ENCODE measurements around the gene TENM4.
A peak's percentile ranks its signal among the peaks of the same experiment; 100 is the strongest.
"Not testable (repeated sequence)": the region's sequence is repeated elsewhere in the genome, so short reads cannot be mapped to it uniquely, and the experiment has no call there.

Gene TENM4

DNA sequence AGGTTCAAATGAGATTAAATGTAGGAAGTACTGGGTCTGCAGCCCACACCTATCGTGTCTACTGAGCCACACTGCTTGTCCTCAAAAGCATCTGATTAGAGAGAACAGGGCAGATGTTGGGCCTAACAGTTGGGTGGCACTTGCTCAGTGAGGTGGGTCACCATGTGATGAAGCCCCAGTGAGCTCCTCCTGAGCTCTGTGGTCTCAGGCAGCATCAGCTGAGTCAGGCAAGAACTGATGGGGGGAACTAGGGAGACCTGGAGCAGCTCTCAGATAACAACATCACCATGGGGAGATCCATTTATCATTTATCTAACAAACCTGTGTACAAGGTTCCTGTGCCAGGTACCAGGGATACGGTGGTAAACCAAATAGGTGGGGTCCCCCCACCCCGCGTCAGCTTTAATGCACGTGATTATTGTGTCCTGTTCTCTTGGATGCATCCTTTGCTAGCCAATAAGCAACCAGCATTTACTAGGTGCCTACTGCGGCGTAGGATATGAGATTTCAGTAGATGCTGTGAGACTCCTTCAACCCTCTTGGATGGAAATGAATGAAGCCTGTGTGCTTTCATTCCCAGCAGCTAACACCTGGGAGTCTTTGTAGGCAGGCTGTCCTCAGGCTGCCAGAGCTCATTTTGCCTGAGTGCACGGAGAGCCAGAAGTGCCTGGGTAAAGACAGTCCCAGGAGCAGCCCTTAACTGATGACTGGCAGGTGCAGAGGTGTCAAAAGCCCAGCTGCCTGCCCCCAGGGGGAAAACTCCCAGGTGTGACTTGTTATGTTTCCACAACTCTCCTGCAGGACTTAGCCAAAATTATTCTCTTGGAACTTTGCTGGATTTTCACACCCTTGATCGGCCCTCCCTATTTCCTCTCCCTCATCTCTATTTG, 792.6 kb downstream of the TENM4 start:
- DNase-seq = no peak
- in situ Hi-C loops (cut with HindIII; ENCODE audit: low pct_ligation_motif_present, low pct_unique_long_range_greater_than_20kb, low sequenced_read_pairs) = no loop called here

DNA sequence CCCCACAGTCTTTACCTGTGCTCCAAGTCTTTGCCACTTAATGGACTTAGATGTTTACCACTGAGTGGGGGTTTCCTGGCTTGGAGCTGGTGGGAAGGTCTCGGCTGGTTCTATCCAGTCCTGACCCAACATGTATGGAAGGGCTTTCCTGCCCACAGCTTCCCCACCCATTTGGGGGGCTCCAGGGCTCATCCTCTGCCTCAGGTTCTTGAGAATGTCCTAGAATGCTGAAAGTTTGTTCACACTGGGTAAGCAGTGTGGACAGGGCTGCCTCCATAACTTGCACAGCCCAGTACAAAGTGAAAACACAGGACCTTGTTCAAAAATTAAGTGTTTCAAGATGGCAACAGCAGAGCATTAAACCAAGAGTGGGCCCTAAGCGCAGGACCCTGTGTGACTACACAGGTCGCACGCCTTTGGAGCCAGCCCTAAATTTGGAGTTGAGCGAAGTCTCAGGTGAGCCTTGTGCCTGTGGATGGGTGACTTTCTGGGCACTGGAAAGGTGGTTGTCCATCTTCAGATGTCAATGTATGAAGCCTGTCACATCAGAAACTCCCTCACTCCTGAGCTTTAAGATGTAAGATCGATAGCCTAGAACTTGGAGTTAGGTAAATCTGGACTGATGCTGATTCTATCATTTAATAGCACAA, 793.4 kb downstream of the TENM4 start:
- in situ Hi-C loops (cut with HindIII; ENCODE audit: low pct_ligation_motif_present, low pct_unique_long_range_greater_than_20kb, low sequenced_read_pairs) = no loop called here
- no peak for DNase-seq

DNA sequence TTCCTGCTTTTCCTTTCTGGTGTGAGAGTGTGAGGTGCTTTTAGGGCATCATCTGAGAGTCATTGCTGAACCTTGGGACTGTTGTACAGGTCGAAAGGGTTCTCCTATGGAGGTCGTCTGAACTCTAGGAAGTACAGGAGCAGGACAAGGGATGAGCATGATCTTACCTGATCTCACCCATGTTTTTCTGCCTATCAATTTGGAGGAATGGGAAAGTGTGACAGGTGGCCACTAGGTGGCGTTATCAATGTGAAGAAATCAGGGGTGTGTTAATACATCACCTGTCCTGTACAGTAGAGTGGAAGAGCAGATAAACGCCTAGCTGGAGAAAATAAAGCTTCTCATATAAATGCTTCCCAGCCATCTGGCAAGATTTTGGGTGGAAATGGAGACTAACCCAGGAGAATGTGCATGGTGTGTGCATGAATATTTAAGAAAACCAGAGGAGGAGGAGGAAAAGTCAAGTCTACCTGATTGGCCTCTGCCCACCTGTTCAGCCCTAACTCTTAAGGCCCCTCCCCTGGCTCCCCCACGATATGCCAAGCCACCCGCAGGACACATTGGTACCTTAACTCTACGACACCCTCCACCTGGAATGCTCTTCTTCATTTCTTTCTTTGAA, 794.2 kb downstream of the TENM4 start:
- DNase-seq = peak; percentile 53
- in situ Hi-C loops (cut with HindIII; ENCODE audit: low pct_ligation_motif_present, low pct_unique_long_range_greater_than_20kb, low sequenced_read_pairs) = no loop called here

DNA sequence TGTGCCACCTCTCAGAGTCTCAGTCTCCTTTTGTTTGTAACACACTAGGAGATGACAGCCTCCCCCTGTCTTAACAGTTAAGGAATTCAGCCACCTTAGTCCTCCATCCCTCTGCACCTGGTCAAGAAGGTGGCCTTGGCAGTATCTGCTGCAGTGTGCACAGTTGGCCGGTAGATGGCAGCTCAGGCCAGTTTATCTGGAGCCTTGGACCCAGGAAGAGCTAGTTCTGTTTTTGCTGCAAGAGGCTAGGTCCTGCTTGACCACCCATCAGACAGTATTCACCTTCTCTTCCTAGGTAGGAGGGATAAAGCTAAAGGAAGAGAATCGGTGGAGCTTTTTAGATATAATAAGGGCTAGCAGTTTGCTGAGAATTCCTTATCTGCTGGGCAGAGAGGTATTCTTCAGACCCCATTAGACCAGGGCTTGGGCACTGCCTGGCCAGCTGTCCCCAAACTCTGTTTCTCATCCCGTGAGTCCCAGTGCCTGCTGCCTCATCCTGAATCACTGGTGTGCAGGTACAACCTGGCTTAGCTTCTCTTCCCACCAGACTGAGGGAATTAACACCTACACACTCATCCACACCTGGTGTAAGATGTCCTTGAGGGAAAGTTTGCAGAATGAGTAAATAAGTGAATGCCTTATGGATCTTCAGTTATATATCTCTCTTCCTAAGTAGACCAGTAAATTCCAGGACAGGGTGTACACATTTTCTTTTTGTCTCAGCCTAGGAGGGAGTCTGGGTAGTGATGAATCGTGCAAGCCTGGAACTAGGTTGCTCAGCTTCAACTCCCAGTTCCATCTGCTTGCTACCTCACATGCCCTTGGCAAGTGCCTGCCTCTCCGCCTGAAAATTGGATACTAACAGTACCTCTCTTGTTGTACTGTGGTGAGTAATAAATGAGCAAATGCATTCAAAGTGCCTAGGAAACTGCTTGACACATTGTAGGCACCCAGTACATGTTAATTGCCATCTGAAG, 795.3 kb downstream of the TENM4 start:
- peak; percentile 75 for DNase-seq
- in situ Hi-C loops (cut with HindIII; ENCODE audit: low pct_ligation_motif_present, low pct_unique_long_range_greater_than_20kb, low sequenced_read_pairs) = no loop called here

DNA sequence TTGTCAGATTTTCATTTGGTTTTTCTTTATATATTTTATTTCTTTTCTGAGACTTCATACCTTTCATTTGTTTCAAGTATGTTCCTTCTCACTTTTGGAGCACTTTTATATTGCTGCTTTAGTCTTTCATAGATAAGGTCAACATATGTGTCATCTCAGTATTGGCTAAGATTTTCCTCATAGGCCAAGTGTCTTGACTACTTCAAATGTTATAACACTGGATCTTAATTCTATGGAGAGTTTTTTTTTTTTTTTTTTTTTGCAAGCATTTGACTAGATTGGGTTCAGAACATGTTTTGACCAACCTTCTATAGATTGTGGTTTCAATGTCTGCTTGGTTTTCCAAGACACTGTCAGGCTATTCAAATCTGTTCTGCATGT, 797.2 kb downstream of the TENM4 start:
- in situ Hi-C loops (cut with HindIII; ENCODE audit: low pct_ligation_motif_present, low pct_unique_long_range_greater_than_20kb, low sequenced_read_pairs) = no loop called here
- DNase-seq = no peak

DNA sequence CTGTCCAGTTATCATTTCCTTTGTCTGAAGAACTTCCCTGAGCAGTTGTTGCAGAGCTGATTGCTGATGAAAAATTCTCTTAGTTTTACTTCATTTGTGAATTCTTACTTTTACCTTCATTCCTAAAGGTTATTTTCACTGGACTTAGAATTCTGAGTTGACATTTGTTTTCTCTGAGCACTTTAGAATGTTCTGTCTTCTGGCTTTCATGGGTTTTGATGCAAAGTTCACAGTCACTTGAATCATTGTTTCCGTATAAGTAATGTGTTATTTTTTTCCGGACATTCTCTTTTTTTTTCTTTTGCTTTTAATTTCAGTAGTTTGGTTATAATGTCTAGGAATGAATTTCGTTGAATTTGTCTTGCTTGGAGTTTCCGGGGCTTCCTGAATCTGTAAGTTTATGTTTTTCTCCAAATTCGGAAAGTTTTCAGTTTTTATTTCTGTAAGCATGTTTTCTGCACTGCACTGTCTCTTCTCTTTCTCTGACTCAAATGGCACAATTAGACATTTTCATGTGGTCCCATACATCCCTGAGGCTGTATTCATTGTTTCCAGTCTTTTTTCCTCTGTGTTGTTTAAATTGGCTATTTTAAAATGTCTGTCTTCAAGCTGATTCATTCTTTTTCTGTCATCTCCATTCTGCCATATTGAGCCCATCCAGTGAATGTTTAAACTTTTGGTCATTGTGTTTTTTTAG, 797.7 kb downstream of the TENM4 start:
- no peak for DNase-seq
- in situ Hi-C loops (cut with HindIII; ENCODE audit: low pct_ligation_motif_present, low pct_unique_long_range_greater_than_20kb, low sequenced_read_pairs) = no loop called here

DNA sequence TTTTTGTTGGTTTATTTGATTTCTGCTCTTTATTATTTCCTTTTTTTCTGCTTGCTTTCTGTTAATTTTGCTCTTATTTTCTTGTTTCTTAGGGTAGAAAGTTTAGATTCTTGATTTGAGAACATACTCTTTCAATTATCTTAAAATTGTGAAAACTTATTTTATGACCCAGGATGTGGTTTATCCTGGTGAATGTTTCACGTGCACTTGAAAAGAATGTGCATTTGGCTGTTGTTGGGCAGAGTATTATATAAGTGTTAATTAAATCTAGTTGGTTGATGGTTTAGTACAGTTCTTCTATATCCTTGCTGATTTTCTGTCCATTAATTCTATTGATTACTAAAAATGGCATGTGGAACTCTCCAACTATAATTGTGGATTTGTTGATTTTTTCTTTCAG, 799.3 kb downstream of the TENM4 start:
- in situ Hi-C loops (cut with HindIII; ENCODE audit: low pct_ligation_motif_present, low pct_unique_long_range_greater_than_20kb, low sequenced_read_pairs) = no loop called here
- no peak for DNase-seq

DNA sequence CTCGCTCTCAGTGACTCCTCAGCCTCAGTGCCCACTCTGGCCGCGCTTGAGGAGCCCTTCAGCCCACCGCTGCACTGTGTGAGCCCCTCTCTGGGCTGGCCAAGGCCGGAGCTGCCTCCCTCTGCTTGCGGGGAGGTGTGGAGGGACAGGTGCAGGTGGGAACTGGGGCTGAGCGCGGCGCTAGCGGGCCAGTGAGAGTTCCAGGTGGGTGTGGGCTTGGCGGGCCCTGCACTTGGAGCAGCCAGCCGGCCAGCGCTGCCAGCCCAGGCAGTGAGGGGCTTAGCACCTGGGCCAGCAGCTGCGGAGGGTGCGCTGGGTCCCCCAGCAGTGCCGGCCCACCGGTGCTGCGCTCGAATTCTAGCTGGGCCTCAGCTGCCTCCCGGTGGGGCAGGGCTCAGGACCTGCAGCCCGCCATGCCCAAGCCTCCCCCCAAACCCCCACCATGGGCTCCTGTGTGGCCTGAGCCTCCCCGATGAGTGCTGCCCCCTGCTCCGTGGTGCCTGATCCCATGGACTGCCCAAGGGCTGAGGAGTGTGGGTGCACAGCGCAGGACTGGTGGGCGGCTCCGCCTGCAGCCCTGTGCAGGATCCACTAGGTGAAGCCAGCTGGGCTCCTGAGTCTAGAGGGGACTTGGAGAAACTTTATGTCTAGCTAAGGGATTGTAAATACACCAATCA, 802.0 kb downstream of the TENM4 start:
- DNase-seq = no peak
- in situ Hi-C loops (cut with HindIII; ENCODE audit: low pct_ligation_motif_present, low pct_unique_long_range_greater_than_20kb, low sequenced_read_pairs) = no loop called here

DNA sequence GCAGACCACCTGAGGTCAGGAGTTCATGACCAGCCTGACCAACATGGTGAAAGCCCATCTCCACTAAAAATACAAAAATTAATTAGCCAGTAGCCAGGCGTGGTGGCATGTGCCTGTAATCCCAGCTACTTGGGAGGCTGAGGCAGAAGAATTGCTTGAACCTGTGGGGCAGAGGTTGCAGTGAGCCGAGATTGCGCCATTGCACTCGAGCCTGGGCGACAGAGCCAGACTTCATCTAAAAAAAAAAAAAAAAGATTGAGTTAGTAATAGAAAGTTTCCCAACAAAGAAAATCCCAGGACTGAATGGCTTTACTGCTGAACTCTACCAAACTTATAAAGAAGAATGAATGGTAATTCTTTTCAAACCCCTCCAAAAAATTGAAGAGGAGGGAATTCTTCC, 803.3 kb downstream of the TENM4 start:
- in situ Hi-C loops (cut with HindIII; ENCODE audit: low pct_ligation_motif_present, low pct_unique_long_range_greater_than_20kb, low sequenced_read_pairs); DNase-seq: not testable (repeated sequence)

DNA sequence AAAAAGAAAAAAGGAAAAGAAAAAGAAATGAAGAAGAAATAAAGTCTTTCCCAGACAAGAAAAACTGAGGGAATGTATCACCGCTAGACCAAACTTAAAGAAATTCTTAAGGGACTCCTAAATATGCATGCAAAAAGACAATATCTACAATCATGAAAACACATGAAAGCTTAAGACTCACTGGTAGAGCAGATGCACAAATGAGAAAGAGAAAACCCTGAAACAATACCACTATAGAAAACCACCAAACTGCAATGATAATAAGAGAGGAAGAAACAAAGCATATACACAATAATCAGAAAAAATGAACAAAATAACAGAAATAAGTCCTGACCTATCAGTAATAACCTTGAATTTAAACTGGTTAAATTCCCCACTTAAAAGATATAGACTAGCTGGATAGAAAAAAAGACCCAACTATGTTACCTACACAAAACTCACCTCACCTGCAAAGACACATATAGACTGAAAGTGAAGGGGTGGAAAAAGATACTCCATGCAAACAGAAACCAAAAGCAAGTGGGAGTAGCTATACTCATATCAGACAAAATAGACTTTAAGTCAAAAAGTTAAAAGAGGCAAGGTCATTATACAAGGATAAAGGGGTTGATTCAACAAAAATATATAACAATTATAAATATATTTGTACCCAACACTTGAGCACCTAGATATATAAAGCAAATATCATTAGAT, 804.9 kb downstream of the TENM4 start:
- in situ Hi-C loops (cut with HindIII; ENCODE audit: low pct_ligation_motif_present, low pct_unique_long_range_greater_than_20kb, low sequenced_read_pairs) = no loop called here

DNA sequence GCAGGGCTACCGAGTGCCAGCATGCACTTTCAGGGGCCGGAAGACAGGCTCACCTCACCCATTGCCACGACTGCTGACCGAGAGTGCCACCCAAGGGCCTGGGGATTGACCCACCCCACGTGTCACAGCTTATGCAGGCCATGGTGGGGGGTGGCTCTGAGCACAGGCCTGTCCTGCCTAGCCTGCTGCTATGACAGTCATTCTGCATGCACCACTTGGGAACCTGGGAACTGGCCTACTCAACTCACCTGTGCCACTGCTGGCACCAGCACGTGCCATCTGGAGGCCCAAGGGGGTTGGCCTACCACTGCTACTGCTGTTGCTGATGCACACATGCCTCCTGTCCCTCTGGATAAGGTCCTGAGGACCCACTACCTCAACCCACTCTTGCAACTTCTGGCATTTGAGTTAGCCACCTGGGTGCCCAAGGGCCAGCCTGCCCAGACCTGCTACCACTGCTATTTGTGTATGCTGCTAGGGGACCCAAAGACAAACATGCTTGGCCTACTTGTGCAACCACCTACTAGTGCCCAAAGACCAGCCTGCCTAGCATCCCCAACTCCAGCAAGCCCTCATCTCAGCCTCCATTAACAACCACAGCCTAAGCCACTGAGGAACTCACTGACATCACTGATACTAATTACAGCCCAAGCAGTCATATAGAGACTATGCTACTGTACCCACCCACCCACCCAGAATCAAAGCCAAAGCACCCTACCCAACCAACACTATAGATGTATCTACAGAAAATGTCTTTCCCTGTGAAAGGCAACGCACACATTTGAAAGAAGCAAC, 807.1 kb downstream of the TENM4 start:
- DNase-seq = no peak
- in situ Hi-C loops (cut with HindIII; ENCODE audit: low pct_ligation_motif_present, low pct_unique_long_range_greater_than_20kb, low sequenced_read_pairs) = no loop called here

More for the DNA sequence above, 804.9 kb downstream of the TENM4 start:
- no peak for DNase-seq

DNA sequence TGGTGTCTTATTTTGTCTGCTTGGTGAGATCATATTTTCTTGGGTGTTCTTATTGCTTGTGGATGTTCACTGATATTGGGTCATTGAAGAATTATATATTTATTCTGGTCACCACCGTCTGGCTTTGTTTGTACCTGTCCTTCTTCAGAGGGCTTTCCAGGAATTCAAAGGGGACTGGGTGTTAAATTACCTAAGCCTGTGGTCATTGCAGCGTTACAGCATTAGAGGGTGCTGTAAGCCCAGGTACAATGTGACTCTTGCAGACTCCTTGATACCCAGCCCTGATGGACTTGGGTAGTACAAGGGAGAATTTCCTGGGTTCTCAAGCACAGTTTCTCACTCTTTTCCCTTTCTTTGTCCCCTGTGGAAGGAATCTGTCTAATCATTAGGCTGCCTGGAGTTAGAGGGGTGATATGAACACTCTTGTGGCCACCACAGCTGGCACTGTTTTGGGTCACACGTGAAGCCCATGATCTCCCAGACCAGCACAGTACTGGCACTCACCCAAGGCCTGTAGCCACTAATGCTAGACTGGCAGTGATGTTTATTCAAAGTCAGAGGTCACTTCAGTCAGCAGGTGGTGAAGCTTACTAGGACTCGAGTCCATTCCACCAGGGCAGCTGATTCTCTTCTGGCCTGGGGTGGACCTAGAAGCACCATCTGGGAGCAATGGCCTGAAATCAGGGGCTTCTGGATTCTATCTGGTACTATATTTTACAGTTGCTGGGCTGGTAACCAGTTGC, 810.1 kb downstream of the TENM4 start:
- no peak for DNase-seq
- in situ Hi-C loops (cut with HindIII; ENCODE audit: low pct_ligation_motif_present, low pct_unique_long_range_greater_than_20kb, low sequenced_read_pairs) = no loop called here

DNA sequence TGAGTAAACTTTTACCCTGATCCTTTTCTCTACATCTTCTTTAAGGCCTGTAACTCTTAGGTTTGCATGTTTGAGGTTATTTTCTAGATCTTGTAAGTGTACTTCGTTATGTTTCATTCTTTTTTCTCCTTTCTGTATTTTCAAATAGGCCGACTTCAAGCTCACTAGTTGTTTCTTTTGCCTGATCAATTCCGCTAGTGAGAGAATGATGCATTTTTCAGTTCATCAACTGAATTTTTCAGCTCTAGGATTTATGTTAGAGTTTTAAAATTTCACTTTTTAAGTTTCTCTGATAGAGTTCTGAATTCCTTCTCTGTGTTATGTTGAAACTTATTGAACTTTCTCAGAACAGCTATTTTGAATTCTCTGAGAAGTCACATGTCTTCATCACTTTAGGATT, 810.7 kb downstream of the TENM4 start:
- no peak for DNase-seq
- in situ Hi-C loops (cut with HindIII; ENCODE audit: low pct_ligation_motif_present, low pct_unique_long_range_greater_than_20kb, low sequenced_read_pairs) = no loop called here

DNA sequence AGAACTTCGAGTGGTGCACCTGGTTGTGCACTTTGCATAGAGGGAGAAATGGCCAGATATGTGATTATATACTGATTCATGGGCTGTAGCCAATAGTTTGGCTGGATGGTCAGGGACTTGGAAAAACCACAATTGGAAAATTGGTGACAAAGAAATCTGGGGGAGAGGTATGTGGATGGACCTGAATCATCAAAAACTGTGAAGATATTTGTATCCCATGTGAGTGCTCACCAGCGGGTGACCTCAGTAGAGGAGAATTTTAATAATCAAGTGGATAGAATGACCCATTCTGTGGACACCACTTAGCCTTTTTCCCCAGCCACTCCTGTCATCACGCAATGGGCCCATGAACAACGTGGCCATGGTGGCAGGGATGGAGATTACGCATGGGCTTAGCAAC, 818.2 kb downstream of the TENM4 start:
- no peak for DNase-seq
- in situ Hi-C loops (cut with HindIII; ENCODE audit: low pct_ligation_motif_present, low pct_unique_long_range_greater_than_20kb, low sequenced_read_pairs) = no loop called here

DNA sequence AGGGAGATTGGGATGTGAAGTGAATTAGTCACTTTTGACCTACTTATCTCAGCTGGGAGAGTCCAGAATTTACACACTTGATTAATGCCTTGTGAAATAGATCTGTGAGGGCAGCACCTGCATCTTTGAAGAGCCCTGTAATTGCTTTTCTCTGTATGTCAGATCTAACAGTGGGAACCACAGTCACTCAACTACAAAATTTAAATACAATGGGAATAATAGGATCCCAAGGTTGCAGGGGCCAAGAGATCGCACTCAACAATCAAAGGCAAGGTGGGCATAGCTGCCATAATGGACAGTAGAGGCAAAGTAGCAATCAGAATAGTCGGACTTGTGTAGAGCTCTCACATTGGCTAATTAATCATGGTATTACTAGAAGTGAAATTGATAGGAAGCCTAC, 820.7 kb downstream of the TENM4 start:
- in situ Hi-C loops (cut with HindIII; ENCODE audit: low pct_ligation_motif_present, low pct_unique_long_range_greater_than_20kb, low sequenced_read_pairs) = no loop called here
- no peak for DNase-seq

DNA sequence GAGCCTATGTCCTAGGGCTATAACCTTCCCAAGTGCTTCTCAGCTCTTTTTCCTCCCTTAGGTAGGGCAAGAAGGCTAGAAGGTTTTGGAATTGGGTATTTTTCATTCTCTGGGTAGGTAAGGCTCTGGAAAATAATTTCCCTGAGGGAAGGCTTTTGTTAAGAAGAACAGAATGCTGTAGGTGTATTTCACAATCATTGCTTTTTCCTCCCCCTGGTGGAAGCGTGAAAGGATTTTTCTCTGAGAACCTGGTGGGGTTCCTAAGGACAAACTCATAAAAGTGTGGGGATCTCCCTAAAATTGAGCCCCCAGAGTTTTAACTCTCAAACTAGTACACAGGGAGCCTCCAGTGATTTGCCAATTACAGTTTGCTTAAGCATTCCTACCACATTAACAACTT, 825.1 kb downstream of the TENM4 start:
- no peak for DNase-seq
- in situ Hi-C loops (cut with HindIII; ENCODE audit: low pct_ligation_motif_present, low pct_unique_long_range_greater_than_20kb, low sequenced_read_pairs) = no loop called here

Measured in ACHN (cell line).